IPS DF 4.7 (cell line): ENCODE results near the gene NR3C1.

Source experiments
- DNase-seq: peaks from one replicate; pipeline ENCODE4 v3.0.0-alpha.2; 2013; ENCODE audit warnings: low spot score; ENCODE audit errors: extremely low read depth

The NR3C1 gene

DNA sequence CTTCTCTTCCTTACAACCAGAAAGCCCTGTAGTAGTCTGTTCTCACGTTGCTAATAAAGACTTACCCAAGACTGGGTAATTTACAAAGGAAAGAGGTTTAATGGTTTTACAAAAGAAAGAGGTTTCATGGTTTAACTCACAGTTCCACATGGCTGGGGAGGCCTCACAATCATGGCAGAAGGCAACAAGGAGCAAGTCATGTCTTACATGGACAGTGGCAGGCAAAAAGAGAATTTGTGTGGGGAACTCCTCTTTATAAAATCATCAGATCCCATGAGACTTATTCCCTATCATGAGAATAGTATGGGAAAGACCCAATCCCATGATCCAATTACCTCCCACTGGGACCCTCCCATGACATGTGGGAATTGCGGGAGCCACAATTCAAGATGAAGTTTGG is 164.9 kb downstream of the NR3C1 start:
- DNase-seq, result no peak

DNA sequence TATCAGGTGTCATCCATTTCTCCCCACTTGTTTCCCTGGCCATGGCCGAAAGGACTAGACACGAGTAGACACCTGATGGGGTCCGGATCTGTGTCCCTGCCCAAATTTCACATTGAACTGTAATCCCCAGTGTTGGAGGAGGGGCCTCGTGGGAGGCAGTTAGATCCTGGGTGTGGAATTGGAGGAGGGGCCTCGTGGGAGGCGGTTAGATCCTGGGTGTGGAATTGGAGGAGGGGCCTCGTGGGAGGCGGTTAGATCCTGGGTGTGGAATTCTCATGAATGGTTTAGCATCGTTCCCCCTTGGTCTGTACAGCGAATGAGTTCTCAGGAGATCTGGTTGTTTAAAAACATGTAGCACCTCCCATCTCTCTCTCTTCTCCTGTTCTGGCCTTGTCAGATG is 165.8 kb downstream of the NR3C1 start:
- no peak for DNase-seq

DNA sequence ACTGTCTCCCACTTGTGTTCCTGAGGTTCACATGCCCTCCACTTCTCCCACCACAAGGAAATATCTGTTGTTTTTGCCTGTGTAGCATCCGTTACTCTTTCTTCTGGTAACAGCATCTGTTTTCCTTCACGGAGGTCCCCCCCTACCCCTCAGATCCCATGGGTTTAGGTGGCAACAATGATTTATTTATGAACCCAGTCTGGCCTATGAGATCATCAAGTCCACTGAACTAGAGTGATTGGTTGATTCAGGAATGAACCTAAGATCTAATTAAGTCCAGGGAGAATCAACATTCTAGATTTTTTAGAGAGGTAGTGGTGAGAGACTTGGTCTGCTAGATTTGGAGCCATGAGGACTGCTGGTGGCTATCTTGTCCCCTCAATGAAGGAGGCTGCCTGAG is 166.8 kb downstream of the NR3C1 start:
- no peak for DNase-seq

DNA sequence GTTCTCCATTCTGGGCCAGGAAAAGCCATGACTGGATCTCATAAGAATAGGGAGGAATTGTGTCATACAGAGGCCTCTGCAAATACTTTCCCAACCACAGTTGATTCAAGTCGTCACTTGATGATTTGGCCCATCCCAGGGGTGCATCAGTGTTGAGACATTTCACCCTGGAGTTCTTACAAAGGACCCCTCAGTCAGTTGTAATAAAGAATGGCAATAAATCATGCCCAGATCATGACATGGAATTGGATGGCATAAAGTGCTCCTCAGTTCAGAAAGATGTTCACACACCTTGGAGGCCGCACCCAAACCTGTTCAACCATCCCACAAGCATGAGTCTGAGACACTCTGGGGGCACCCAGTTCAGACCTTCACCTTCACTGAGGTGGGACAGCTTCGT is 168.1 kb downstream of the NR3C1 start:
- no peak for DNase-seq

DNA sequence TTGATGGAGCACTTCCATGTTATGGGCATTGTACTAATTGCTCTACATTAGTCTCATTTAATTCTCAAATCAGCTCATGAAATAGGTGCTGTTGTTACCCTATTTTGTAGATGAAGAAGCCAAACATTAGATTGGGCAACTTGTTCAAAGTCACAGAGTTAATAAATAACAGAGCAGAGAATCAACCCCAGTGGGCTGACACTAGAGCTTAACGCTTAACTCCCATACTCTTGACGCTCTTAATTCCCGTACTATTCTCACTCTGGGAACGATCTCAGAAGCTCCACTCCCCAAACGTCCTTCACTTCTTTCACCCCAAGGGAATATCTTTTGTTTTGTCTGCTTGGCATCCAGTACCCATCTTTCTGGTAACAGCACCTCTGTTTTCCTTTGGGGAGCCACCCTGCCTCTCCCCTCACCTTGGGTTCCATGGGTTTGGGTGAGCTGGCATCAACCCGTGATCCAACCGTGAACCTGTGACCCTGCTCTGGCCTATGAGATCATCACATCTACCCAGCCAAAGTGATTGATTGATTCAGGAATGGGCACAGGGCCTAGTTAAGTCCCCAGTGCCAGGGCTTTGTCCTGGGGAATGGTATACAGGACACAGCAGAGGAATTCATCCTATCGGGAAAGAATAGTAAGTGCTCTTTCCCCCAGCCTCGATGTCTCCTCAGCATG is 169.2 kb downstream of the NR3C1 start:
- no peak for DNase-seq

DNA sequence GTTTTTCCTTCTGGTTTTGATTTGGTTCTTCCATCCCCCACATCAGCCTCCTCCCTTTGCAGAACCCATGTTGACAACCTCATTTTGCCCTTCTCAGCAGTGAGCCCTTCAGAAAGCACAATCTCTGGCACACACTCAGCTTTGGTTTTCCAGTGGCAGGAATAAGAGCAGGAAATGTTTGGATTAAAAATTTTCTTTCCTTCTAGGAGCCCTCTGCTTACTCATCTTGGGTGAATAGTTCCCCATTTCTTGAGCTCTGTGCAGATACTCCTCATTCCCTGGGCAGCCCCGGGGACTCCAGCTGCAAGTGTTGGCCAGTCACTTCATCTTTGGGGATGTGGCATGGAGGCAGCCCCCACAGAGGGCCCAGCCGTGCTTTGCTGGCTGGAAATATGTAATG is 170.5 kb downstream of the NR3C1 start:
- no peak for DNase-seq

DNA sequence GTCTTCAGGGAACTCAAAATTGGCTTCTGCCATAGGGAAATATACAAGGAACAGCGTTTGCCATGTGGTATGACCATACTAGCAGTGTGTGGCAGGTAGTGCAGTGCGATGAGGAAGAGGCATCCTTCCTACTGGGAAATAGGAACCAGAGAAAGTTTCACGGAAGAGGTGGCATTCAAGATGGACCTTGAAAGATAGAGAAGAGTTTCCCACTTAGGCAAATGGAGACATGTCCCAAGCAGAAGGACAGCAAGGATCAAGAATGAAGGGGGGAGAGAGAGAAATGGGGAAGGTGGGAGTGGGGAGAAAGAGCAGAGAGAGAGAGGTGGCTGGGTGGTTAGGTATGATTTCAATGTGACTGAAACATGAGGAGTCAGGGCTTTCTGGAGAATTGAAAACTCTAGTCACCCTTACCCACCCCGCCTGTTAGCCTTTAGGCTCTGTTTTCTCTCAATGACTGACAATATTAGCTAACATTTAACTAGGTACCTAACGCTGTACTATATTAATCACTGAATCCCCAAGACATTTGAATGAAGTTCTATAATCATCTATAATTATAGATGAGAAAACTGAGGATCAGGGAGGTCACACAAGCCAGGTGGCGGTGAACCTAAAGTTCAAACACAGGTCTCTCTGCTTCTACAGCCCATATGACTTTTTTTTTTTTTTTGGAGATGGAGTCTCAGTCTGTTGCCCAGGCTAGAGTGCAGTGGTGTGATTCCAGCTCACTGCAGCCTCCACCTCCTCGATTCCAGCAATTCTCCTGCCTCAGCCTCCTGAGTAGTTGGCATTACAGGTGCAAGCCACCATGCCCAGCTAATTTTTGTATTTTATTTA is 171.3 kb downstream of the NR3C1 start:
- no peak for DNase-seq

DNA sequence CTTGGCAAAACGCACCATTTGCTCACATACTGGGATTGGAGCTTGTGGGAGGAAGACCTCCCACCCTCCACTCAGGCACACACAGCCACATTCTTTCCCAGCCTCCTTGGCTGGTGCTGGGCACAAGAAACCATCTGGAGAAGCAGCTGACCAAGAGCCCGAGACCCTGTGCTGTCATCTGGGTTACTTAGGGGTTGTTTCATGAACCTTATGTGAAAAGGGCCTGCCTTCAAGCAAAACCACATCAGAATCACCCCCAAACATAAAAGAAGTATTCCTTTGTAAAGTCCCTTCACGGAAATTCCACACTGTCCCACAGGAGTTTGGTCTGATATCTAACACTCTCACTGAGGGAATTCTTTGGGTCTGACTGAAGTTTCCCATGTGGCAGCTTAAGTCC is 172.1 kb downstream of the NR3C1 start:
- DNase-seq, result no peak

DNA sequence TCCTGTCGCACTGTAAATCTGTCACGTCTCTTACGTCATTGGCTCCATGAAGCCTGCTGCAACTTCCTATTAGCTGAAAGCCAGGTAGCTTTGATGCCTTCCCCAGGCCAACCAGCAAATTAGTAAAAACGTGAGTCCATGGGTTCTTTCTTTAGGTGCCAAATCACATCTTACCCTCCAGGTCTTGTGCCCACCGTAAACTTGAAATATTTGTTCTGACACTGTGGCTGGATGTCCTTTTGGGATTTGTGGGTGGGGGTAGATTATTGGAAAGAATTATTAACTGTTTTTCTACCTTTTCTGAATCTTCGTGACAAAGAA is 172.8 kb downstream of the NR3C1 start:
- DNase-seq, result no peak

DNA sequence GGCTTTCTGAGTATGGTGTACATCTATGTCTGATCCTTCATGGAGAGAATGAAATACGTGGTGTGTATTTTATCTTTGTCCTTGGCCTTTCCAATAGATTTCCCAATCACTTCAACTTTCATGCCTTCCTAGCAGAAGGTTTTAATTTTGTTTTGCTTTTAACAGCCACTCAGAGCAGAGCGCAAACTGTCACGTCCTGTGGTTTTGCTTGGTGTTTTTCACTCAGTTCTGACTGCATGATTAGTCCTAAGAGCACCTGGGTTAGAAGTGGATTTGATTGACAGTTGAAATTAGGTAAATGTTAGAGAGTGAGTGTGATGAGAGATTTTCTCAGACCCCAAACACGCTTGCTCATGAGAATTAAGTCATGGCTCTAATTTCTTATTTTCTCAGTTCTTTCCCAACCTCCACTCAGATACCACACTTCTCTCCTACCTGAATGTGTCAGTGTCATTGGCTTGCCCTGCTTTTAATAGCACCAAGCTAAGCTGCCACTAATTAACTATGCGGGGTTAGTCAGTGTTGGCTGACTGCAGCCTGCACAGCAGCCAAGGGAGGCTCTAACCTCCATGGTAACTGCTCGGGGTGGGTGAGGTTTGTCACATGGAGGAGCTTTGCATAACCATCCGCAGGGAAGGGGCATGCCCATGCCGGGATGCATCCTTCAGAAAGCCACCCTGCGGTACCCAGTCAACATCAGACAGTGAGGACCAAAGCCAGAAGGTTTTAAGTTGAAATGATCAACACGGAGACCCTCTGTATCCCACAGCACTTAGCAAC is 173.4 kb downstream of the NR3C1 start:
- DNase-seq, result no peak

DNA sequence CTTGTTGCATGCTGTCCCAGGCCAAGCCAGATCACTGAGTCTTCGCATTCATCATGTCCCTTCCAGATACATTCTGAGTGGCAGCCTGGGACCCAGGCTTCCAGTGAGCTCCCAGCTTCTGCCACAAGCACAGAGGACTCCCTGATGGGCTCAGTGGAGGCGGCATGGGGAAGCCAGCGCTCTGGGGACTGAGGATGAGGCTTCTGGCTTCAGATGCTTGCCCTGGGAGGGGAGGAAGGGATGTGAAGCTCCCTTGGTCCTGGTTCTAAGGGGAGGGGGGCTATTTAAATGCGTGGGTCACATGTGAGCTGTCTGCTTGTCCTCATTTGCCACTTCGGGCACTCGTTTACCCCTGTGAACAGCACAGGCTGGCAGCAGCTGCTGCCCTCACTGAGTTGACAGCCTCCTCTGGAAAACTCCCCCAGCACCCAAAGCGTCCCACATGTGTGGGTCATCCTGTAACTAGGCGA is 174.0 kb downstream of the NR3C1 start:
- DNase-seq, result no peak

DNA sequence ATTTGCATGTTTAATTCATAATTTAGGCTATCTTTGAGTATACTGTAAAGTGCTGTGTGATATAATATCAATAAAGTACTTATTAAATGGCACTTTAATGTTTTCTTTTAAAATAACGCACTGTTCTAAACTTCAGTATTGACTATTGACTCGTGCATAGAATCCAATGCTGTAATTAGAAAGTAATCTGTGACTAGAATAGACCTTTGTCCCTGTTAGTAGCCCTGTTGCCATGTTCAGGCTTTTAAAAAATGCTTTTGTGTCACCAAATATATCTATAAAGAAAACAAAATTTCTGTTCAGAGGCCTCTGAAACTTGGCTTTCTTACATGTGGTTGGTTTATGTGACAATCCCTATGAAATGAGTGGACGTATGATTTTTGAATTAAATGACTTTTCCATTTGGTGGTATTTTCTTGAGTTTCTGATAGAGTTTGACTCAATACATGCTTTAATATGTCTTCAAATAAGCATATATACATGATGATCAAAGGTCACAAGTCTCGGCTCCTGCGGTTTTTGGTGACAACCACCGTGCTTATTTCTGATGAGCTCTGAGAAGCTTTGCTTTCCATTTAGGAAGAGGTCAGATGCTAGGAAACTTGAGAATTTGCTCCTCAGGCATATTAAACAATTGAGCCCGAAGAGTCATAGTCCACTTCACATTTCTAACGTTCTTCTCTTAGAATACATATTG is 174.7 kb downstream of the NR3C1 start:
- no peak for DNase-seq
